HUES6 (cell line): Measurements from ENCODE around the gene TJP3.
A peak's percentile ranks its signal among the peaks of the same experiment; 100 is the strongest.

Experiments
- H3K27ac ChIP-seq: 2 replicates; pipeline ENCODE4 v1.7.0; 2013; ENCODE audit warnings: low read depth, mild to moderate bottlenecking, low read length, inconsistent platforms
- H3K27me3 ChIP-seq: 2 replicates; pipeline ENCODE4 v1.6.1; 2013; ENCODE audit warnings: low read length; ENCODE audit not compliant: control insufficient read depth, insufficient read depth
- H3K36me3 ChIP-seq: 2 replicates; pipeline ENCODE4 v1.6.1; 2013; ENCODE audit warnings: low read length; ENCODE audit not compliant: control insufficient read depth, insufficient read depth
- H3K4me1 ChIP-seq: 2 replicates; pipeline ENCODE4 v1.6.1; 2013; ENCODE audit warnings: low read length; ENCODE audit not compliant: control insufficient read depth, insufficient read depth
- H3K4me3 ChIP-seq: 2 replicates; pipeline ENCODE4 v1.5.1; 2013; ENCODE audit warnings: low read depth, low read length
- H3K9ac ChIP-seq: one replicate; pipeline ENCODE4 v1.6.1; 2013; ENCODE audit warnings: mild to moderate bottlenecking, low read length
- H3K9me3 ChIP-seq: 2 replicates; pipeline ENCODE4 v1.6.1; 2013; ENCODE audit warnings: low read depth, low read length; ENCODE audit not compliant: control insufficient read depth, insufficient read depth

Gene TJP3

GRCh38 chr19:3694361-3695123 lies 13.6 kb upstream of the TJP3 start:
- Histone ChIP-seq H3K27me3 (no peaks in the 10 kb centered on the region), H3K4me3 (no peak overlapping the region), H3K9me3 (peaks cover 3% of the 10 kb centered on the region; the same call in 1 of the 2 replicates), H3K36me3 (peaks cover 11% of the 10 kb centered on the region), H3K27ac (no peak overlapping the region), H3K9ac (no peak overlapping the region), H3K4me1 (no peaks in the 10 kb centered on the region; the same call in 1 of the 2 replicates)

- no peak overlapping the region for H3K9ac ChIP-seq
- no peak overlapping the region for H3K27ac ChIP-seq
- no peaks in the 10 kb centered on the region for H3K27me3 ChIP-seq
- H3K4me3 ChIP-seq, result no peak overlapping the region
- peaks cover 3% of the 10 kb centered on the region; the same call in 1 of the 2 replicates for H3K9me3 ChIP-seq
- H3K36me3 ChIP-seq, result peaks cover 11% of the 10 kb centered on the region
- no peaks in the 10 kb centered on the region; the same call in 1 of the 2 replicates for H3K4me1 ChIP-seq
Observed at GRCh38 chr19:3695124-3695733, 13.0 kb upstream of the TJP3 start.

- no peaks in the 10 kb centered on the region for H3K27me3 ChIP-seq
- no peak overlapping the region for H3K4me3 ChIP-seq
- H3K9me3 ChIP-seq, result peaks cover 3% of the 10 kb centered on the region; the same call in 1 of the 2 replicates
- H3K9ac ChIP-seq, result no peak overlapping the region
- H3K36me3 ChIP-seq, result peaks cover 3% of the 10 kb centered on the region; the same call in 1 of the 2 replicates
- no peaks in the 10 kb centered on the region; the same call in 1 of the 2 replicates for H3K4me1 ChIP-seq
- H3K27ac ChIP-seq, result no peak overlapping the region
Observed at GRCh38 chr19:3695986-3696659, 12.1 kb upstream of the TJP3 start.

- peaks cover 3% of the 10 kb centered on the region; the same call in 1 of the 2 replicates for H3K9me3 ChIP-seq
- no peaks in the 10 kb centered on the region; the same call in 1 of the 2 replicates for H3K4me1 ChIP-seq
- no peak overlapping the region for H3K4me3 ChIP-seq
- no peaks in the 10 kb centered on the region for H3K27me3 ChIP-seq
- peaks cover 3% of the 10 kb centered on the region; the same call in 1 of the 2 replicates for H3K36me3 ChIP-seq
- no peak overlapping the region for H3K9ac ChIP-seq
- H3K27ac ChIP-seq, result no peak overlapping the region
Observed at GRCh38 chr19:3696660-3696995, 11.6 kb upstream of the TJP3 start.

- H3K4me1 ChIP-seq, result no peaks in the 10 kb centered on the region; the same call in 1 of the 2 replicates
- H3K36me3 ChIP-seq, result peaks cover 3% of the 10 kb centered on the region; the same call in 1 of the 2 replicates
- H3K27ac ChIP-seq, result no peak overlapping the region
- H3K9me3 ChIP-seq, result no peaks in the 10 kb centered on the region
- H3K4me3 ChIP-seq, result no peak overlapping the region
- H3K9ac ChIP-seq, result no peak overlapping the region
- no peaks in the 10 kb centered on the region for H3K27me3 ChIP-seq
Observed at GRCh38 chr19:3697094-3697493, 11.1 kb upstream of the TJP3 start.

- no peak overlapping the region for H3K27ac ChIP-seq
- H3K9me3 ChIP-seq, result no peaks in the 10 kb centered on the region
- H3K4me1 ChIP-seq, result no peaks in the 10 kb centered on the region; the same call in 1 of the 2 replicates
- peaks cover 3% of the 10 kb centered on the region; the same call in 1 of the 2 replicates for H3K36me3 ChIP-seq
- H3K9ac ChIP-seq, result no peak overlapping the region
- H3K4me3 ChIP-seq, result no peak overlapping the region
- no peaks in the 10 kb centered on the region for H3K27me3 ChIP-seq
Observed at GRCh38 chr19:3697671-3698385, 10.4 kb upstream of the TJP3 start.

GRCh38 chr19:3698386-3698950 lies 9.7 kb upstream of the TJP3 start:
- H3K9me3 ChIP-seq, result no peaks in the 10 kb centered on the region
- H3K36me3 ChIP-seq, result peaks cover 3% of the 10 kb centered on the region; the same call in 1 of the 2 replicates
- H3K9ac ChIP-seq, result no peak overlapping the region
- no peak overlapping the region for H3K4me3 ChIP-seq
- no peaks in the 10 kb centered on the region for H3K27me3 ChIP-seq
- no peaks in the 10 kb centered on the region; the same call in 1 of the 2 replicates for H3K4me1 ChIP-seq
- H3K27ac ChIP-seq, result no peak overlapping the region

- H3K9me3 ChIP-seq, result no peaks in the 10 kb centered on the region
- H3K4me3 ChIP-seq, result peak overlapping the region; percentile 87
- H3K27me3 ChIP-seq, result no peaks in the 10 kb centered on the region
- H3K9ac ChIP-seq, result peak overlapping the region; percentile 83
- no peaks in the 10 kb centered on the region; the same call in 1 of the 2 replicates for H3K4me1 ChIP-seq
- H3K27ac ChIP-seq, result no peak overlapping the region
- H3K36me3 ChIP-seq, result peaks cover 3% of the 10 kb centered on the region; the same call in 1 of the 2 replicates
Observed at GRCh38 chr19:3698974-3699740, 9.0 kb upstream of the TJP3 start.

- Histone ChIP-seq H3K4me1 (no peaks in the 10 kb centered on the region; the same call in 1 of the 2 replicates), H3K9me3 (no peaks in the 10 kb centered on the region), H3K36me3 (peaks cover 3% of the 10 kb centered on the region; the same call in 1 of the 2 replicates), H3K27ac (no peak overlapping the region), H3K27me3 (no peaks in the 10 kb centered on the region), H3K9ac (peak overlapping the region; percentile 83), H3K4me3 (peak overlapping the region; percentile 87)
Observed at GRCh38 chr19:3699741-3700241, 8.4 kb upstream of the TJP3 start.
